GM18526 (cell line): Measurements from ENCODE around the gene HOXB13.

ENCODE experiments used
- POLR2A ChIP-seq: IDR thresholded peaks from 3 replicates; pipeline ENCODE4 v1.6.1; 2011; ENCODE audit not compliant: insufficient read length; ENCODE audit errors: extremely low read depth

Gene HOXB13

GRCh38 chr17:48728232-48729231 lies at the start of gene HOXB13:
HOXB13 (minus strand) TSS chr17:48728750; CDS start chr17:48728593, 157 bp downstream.
- TF ChIP-seq POLR2A = no peak

GRCh38 chr17:48776602-48777001 lies 48.1 kb upstream of the HOXB13 start:
- no peak for TF ChIP-seq POLR2A

GRCh38 chr17:48773245-48773644 lies 44.7 kb upstream of the HOXB13 start:
- no peak for TF ChIP-seq POLR2A

- TF ChIP-seq POLR2A = no peak
Measured at GRCh38 chr17:48770954-48771353, 42.4 kb upstream of the HOXB13 start.

- TF ChIP-seq POLR2A = no peak
Measured at GRCh38 chr17:48769009-48769675, 40.6 kb upstream of the HOXB13 start.

- TF ChIP-seq POLR2A = no peak
Measured at GRCh38 chr17:48767263-48767774, 38.8 kb upstream of the HOXB13 start.

GRCh38 chr17:48761114-48761513 lies 32.6 kb upstream of the HOXB13 start:
- no peak for TF ChIP-seq POLR2A

- TF ChIP-seq POLR2A = no peak
Measured at GRCh38 chr17:48760411-48760810, 31.9 kb upstream of the HOXB13 start.

GRCh38 chr17:48759288-48759687 lies 30.7 kb upstream of the HOXB13 start:
- TF ChIP-seq POLR2A = no peak

- no peak for TF ChIP-seq POLR2A
Measured at GRCh38 chr17:48757524-48757961, 29.0 kb upstream of the HOXB13 start.

- TF ChIP-seq POLR2A = no peak
Measured at GRCh38 chr17:48756830-48757251, 28.3 kb upstream of the HOXB13 start.

GRCh38 chr17:48755356-48755755 lies 26.8 kb upstream of the HOXB13 start:
- TF ChIP-seq POLR2A = no peak

GRCh38 chr17:48754500-48755261 lies 26.1 kb upstream of the HOXB13 start:
- no peak for TF ChIP-seq POLR2A

GRCh38 chr17:48753794-48754499 lies 25.4 kb upstream of the HOXB13 start:
- TF ChIP-seq POLR2A = no peak

GRCh38 chr17:48752399-48753288 lies 24.1 kb upstream of the HOXB13 start:
- TF ChIP-seq POLR2A = no peak
